CD4-positive, alpha-beta T cell treated with Interleukin-15 for 4 hours (primary cell): Measurements from ENCODE around the gene ILKAP.
A peak's percentile ranks its signal among the peaks of the same experiment; 100 is the strongest.

Experiments used
- DNase-seq: peaks from one replicate; pipeline ENCODE4 v3.0.0-alpha.2; 2020; ENCODE audit warnings: low spot score

Gene ILKAP

GRCh38 chr2:238152771-238153688 is 50.5 kb downstream of the ILKAP start:
- DNase-seq, result no peak

- DNase-seq, result no peak
Observed at GRCh38 chr2:238151628-238152235, 51.8 kb downstream of the ILKAP start.

GRCh38 chr2:238151205-238151604 is 52.3 kb downstream of the ILKAP start:
- DNase-seq, result no peak

GRCh38 chr2:238150686-238151085 is 52.8 kb downstream of the ILKAP start:
- DNase-seq, result no peak

- no peak for DNase-seq
Observed at GRCh38 chr2:238149841-238150572, 53.5 kb downstream of the ILKAP start.

- DNase-seq, result no peak
Observed at GRCh38 chr2:238148981-238149380, 54.5 kb downstream of the ILKAP start.

- DNase-seq, result no peak
Observed at GRCh38 chr2:238146884-238147544, 56.5 kb downstream of the ILKAP start.

- no peak for DNase-seq
Observed at GRCh38 chr2:238145851-238146250, 57.6 kb downstream of the ILKAP start.

GRCh38 chr2:238145046-238145445 is 58.4 kb downstream of the ILKAP start:
- no peak for DNase-seq

GRCh38 chr2:238144262-238144661 is 59.2 kb downstream of the ILKAP start:
- no peak for DNase-seq

- no peak for DNase-seq
Observed at GRCh38 chr2:238143239-238143951, 60.1 kb downstream of the ILKAP start.

- DNase-seq, result no peak
Observed at GRCh38 chr2:238142382-238143205, 60.9 kb downstream of the ILKAP start.

- no peak for DNase-seq
Observed at GRCh38 chr2:238141541-238142318, 61.8 kb downstream of the ILKAP start.

- DNase-seq, result no peak
Observed at GRCh38 chr2:238140721-238141540, 62.6 kb downstream of the ILKAP start.

GRCh38 chr2:238140040-238140439 is 63.5 kb downstream of the ILKAP start:
- DNase-seq, result no peak

- DNase-seq, result peak; percentile 21
Observed at GRCh38 chr2:238139196-238140039, 64.1 kb downstream of the ILKAP start.

- no peak for DNase-seq
Observed at GRCh38 chr2:238138331-238139195, 64.9 kb downstream of the ILKAP start, which contains the start of gene KLHL30. Gene KLHL30 (plus strand): TSS chr2:238138668. CDS start chr2:238140755, 2,087 bp downstream.
